DOHH2 (cell line): ENCODE data around the gene NCBP2.

Experiments used
- H3F3A ChIP-seq: fragments of 200-600 bp; sonication (generic), shearing (Covaris generic); 2 replicates; pipeline ENCODE4 v1.6.0; 2016; ENCODE audit warnings: antibody characterized with exemption, mild to moderate bottlenecking; ENCODE audit not compliant: control insufficient read depth, insufficient read depth
- H3K27ac ChIP-seq: fragments of 200-600 bp; sonication (generic); 2 replicates; pipeline ENCODE4 v1.5.1; 2014; ENCODE audit warnings: low read depth, mild to moderate bottlenecking, low read length, moderate library complexity
- H3K27me3 ChIP-seq: fragments of 200-600 bp; sonication (generic); 2 replicates; pipeline ENCODE4 v1.6.1; 2014; ENCODE audit warnings: mild to moderate bottlenecking, low read length, mixed read lengths; ENCODE audit not compliant: control insufficient read depth
- H3K36me3 ChIP-seq: fragments of 200-600 bp; sonication (generic); 2 replicates; pipeline ENCODE4 v1.6.1; 2014; ENCODE audit warnings: mild to moderate bottlenecking, low read length, moderate library complexity, mixed read lengths; ENCODE audit not compliant: control insufficient read depth
- H3K4me1 ChIP-seq: fragments of 200-600 bp; sonication (generic); 2 replicates; pipeline ENCODE4 v1.6.1; 2014; ENCODE audit warnings: mild to moderate bottlenecking, low read length, mixed read lengths; ENCODE audit not compliant: control insufficient read depth
- H3K4me2 ChIP-seq: fragments of 200-600 bp; sonication (generic); 2 replicates; pipeline ENCODE4 v1.6.0; 2014; ENCODE audit warnings: mild to moderate bottlenecking, low read length, moderate library complexity
- H3K4me3 ChIP-seq: fragments of 200-600 bp; sonication (generic); 2 replicates; pipeline ENCODE4 v1.5.1; 2014; ENCODE audit warnings: mild to moderate bottlenecking, low read length, mixed read lengths
- H3K79me2 ChIP-seq: fragments of 200-600 bp; sonication (generic); 2 replicates; pipeline ENCODE4 v1.6.1; 2014; ENCODE audit warnings: mild to moderate bottlenecking, low read length, mixed read lengths; ENCODE audit not compliant: control insufficient read depth
- H3K9me2 ChIP-seq: fragments of 200-600 bp; sonication (generic); replicated peaks from 2 replicates; pipeline ENCODE4 v1.6.1; 2014; ENCODE audit warnings: mild to moderate bottlenecking, low read length, mixed read lengths; ENCODE audit not compliant: control insufficient read depth
- H3K9me3 ChIP-seq: fragments of 200-600 bp; sonication (generic); 2 replicates; pipeline ENCODE4 v1.6.1; 2014; ENCODE audit warnings: antibody characterized with exemption, low read length, mixed read lengths; ENCODE audit not compliant: control insufficient read depth, insufficient read depth
- H4K20me1 ChIP-seq: fragments of 200-600 bp; sonication (generic); 2 replicates; pipeline ENCODE4 v1.6.0; 2014; ENCODE audit warnings: low read depth, mild to moderate bottlenecking, antibody characterized with exemption, low read length, moderate library complexity; ENCODE audit not compliant: control insufficient read depth, insufficient read depth
- CTCF ChIP-seq: fragments of 200-600 bp; sonication (generic); IDR thresholded peaks from one replicate; pipeline ENCODE4 v1.5.1; 2014; ENCODE audit warnings: antibody characterized with exemption, mild to moderate bottlenecking, low read depth, low read length; ENCODE audit not compliant: poor library complexity, severe bottlenecking
- EZH2phosphoT487 ChIP-seq: fragments of 200-600 bp; sonication (generic); IDR thresholded peaks from 2 replicates; pipeline ENCODE4 v1.6.1; 2017; ENCODE audit warnings: borderline replicate concordance, mild to moderate bottlenecking, antibody characterized with exemption, low read length, moderate library complexity, mixed read lengths

NCBP2 gene

GRCh38 chr3:196942226-196942914 lies at the start of gene NCBP2:
TSS of gene NCBP2 (minus strand) at chr3:196942528. CDS start at chr3:196942503, 25 bp downstream.
- H3K27me3 ChIP-seq = no peaks in the 10 kb centered on the region
- no peaks in the 10 kb centered on the region for H3K9me2 ChIP-seq
- H3K4me3 ChIP-seq = peak within 1 kb of the TSS; percentile 95
- H3K9me3 ChIP-seq = no peaks in the 10 kb centered on the region
- peaks cover 16% of the 10 kb centered on the region for H4K20me1 ChIP-seq
- TF ChIP-seq CTCF (peak; percentile 77), EZH2phosphoT487 (no peak)
- peaks cover 64% of the 10 kb centered on the region for H3K36me3 ChIP-seq
- H3K27ac ChIP-seq = peak within 1 kb of the TSS; percentile 89
- H3K79me2 ChIP-seq = peaks cover 74% of the 10 kb centered on the region
- H3F3A ChIP-seq = no peaks in the 10 kb centered on the region
- peak within 1 kb of the TSS; percentile 74 for H3K4me2 ChIP-seq
- peaks cover 25% of the 10 kb centered on the region for H3K4me1 ChIP-seq

- Histone ChIP-seq H3K4me1 (no peaks in the 10 kb centered on the region), H3K4me3 (no peak overlapping the region), H3K27me3 (peaks cover 6% of the 10 kb centered on the region), H3K27ac (no peak overlapping the region), H3K4me2 (no peak overlapping the region), H4K20me1 (no peaks in the 10 kb centered on the region), H3K9me2 (no peaks in the 10 kb centered on the region), H3K79me2 (no peaks in the 10 kb centered on the region), H3K9me3 (no peaks in the 10 kb centered on the region), H3K36me3 (no peaks in the 10 kb centered on the region), H3F3A (no peaks in the 10 kb centered on the region)
- no peak for TF ChIP-seq CTCF
- TF ChIP-seq EZH2phosphoT487 = no peak
Observed at GRCh38 chr3:196991581-196992460, 49.5 kb upstream of the NCBP2 start.

GRCh38 chr3:196990601-196991007 lies 48.3 kb upstream of the NCBP2 start:
- Histone ChIP-seq H3K27me3 (peaks cover 6% of the 10 kb centered on the region), H3K4me3 (no peak overlapping the region), H3K9me3 (no peaks in the 10 kb centered on the region), H3K27ac (no peak overlapping the region), H3F3A (no peaks in the 10 kb centered on the region), H3K4me1 (no peaks in the 10 kb centered on the region), H3K36me3 (no peaks in the 10 kb centered on the region), H3K9me2 (no peaks in the 10 kb centered on the region), H4K20me1 (no peaks in the 10 kb centered on the region), H3K4me2 (no peak overlapping the region), H3K79me2 (no peaks in the 10 kb centered on the region)
- no peak for TF ChIP-seq EZH2phosphoT487
- no peak for TF ChIP-seq CTCF
